Measurements from ENCODE around the gene ESRRB. TPM values are rescaled to one million over a fixed set of nuclear protein-coding genes. Genes with fewer than 3 reads are reported as not detected.

The ESRRB gene
- total RNA-seq, 1 donor from 2014 or later = 0.74 TPM

GRCh38 chr14:76539130-76539529 is 163.2 kb downstream of the ESRRB start:
- H3K27me3 ChIP-seq = no peaks in the 10 kb centered on the region
- H3K36me3 ChIP-seq = no peaks in the 10 kb centered on the region

GRCh38 chr14:76541594-76542219 is 165.8 kb downstream of the ESRRB start:
- Histone ChIP-seq H3K36me3 (no peaks in the 10 kb centered on the region), H3K9me3 (no peaks in the 10 kb centered on the region), H3K27ac (no peak overlapping the region), H3K4me3 (no peak overlapping the region), H3K27me3 (no peaks in the 10 kb centered on the region), H3K4me1 (peaks cover 5% of the 10 kb centered on the region)
- DNase-seq (ENCODE audit: extremely low spot score in 2 of 2) = no peak
- TF ChIP-seq POLR2AphosphoS5 (IDR thresholded peaks at IDR 0.05; ENCODE audit: insufficient read depth in 1 of 2, low read depth in 1 of 2) (no peak), POLR2A (IDR thresholded peaks at IDR 0.05) (no peak), CTCF (IDR thresholded peaks at IDR 0.05) (no peak)
- intact Hi-C loops (cut with DNase I) = no loop called here

More at GRCh38 chr14:76539130-76539529, 163.2 kb downstream of the ESRRB start:
- no peak overlapping the region for H3K27ac ChIP-seq
- peaks cover 5% of the 10 kb centered on the region for H3K4me1 ChIP-seq
- TF ChIP-seq POLR2A (IDR thresholded peaks at IDR 0.05) = no peak
- TF ChIP-seq CTCF (IDR thresholded peaks at IDR 0.05) = no peak
- TF ChIP-seq POLR2AphosphoS5 (IDR thresholded peaks at IDR 0.05; ENCODE audit: insufficient read depth in 1 of 2, low read depth in 1 of 2) = no peak
- H3K9me3 ChIP-seq = no peaks in the 10 kb centered on the region
- H3K4me3 ChIP-seq = no peak overlapping the region
- intact Hi-C loops (cut with DNase I) = no loop called here
- no peak for DNase-seq (ENCODE audit: extremely low spot score in 2 of 2)

GRCh38 chr14:76546426-76547221 is 170.7 kb downstream of the ESRRB start:
- Histone ChIP-seq H3K9me3 (no peaks in the 10 kb centered on the region), H3K4me1 (peaks cover 5% of the 10 kb centered on the region), H3K36me3 (no peaks in the 10 kb centered on the region), H3K27ac (no peak overlapping the region), H3K4me3 (no peak overlapping the region), H3K27me3 (no peaks in the 10 kb centered on the region)
- intact Hi-C loops (cut with DNase I) = no loop called here
- TF ChIP-seq POLR2A (IDR thresholded peaks at IDR 0.05) (no peak), CTCF (IDR thresholded peaks at IDR 0.05) (no peak), POLR2AphosphoS5 (IDR thresholded peaks at IDR 0.05; ENCODE audit: insufficient read depth in 1 of 2, low read depth in 1 of 2) (no peak)
- DNase-seq (ENCODE audit: extremely low spot score in 2 of 2) = no peak

DNA sequence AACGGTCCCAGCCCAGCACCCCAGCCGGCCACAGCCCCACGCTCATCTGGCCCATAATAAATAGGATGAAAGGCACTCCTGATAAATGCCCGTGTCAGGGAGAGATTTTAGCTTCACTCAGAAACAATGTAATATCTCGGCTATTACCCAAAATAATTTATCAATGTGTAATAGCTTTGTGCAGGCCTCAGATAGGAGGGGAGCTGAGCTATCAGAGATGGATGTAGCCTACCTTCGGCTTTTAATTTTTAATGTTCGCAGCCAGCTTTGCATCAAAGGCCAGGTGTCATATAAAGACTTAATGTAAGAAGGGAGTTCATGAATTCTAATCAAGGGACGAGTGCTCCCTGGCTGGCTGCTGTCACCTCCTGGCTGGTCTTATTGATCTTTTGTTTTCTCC is 171.9 kb downstream of the ESRRB start:
- no peak for DNase-seq (ENCODE audit: extremely low spot score in 2 of 2)
- H3K36me3 ChIP-seq = no peaks in the 10 kb centered on the region
- no peaks in the 10 kb centered on the region for H3K9me3 ChIP-seq
- intact Hi-C loops (cut with DNase I) = no loop called here
- H3K4me1 ChIP-seq = no peaks in the 10 kb centered on the region
- no peak overlapping the region for H3K4me3 ChIP-seq
- TF ChIP-seq CTCF (IDR thresholded peaks at IDR 0.05) = no peak
- TF ChIP-seq POLR2A (IDR thresholded peaks at IDR 0.05) = no peak
- no peak for TF ChIP-seq POLR2AphosphoS5 (IDR thresholded peaks at IDR 0.05; ENCODE audit: insufficient read depth in 1 of 2, low read depth in 1 of 2)
- H3K27me3 ChIP-seq = no peaks in the 10 kb centered on the region
- no peak overlapping the region for H3K27ac ChIP-seq

GRCh38 chr14:76550534-76550933 is 174.6 kb downstream of the ESRRB start:
- Histone ChIP-seq H3K36me3 (no peaks in the 10 kb centered on the region), H3K9me3 (no peaks in the 10 kb centered on the region), H3K4me3 (no peak overlapping the region), H3K4me1 (no peaks in the 10 kb centered on the region), H3K27me3 (no peaks in the 10 kb centered on the region), H3K27ac (no peak overlapping the region)
- TF ChIP-seq POLR2A (IDR thresholded peaks at IDR 0.05) = no peak
- TF ChIP-seq POLR2AphosphoS5 (IDR thresholded peaks at IDR 0.05; ENCODE audit: insufficient read depth in 1 of 2, low read depth in 1 of 2) = no peak
- TF ChIP-seq CTCF (IDR thresholded peaks at IDR 0.05) = no peak
- intact Hi-C loops (cut with DNase I) = no loop called here
- no peak for DNase-seq (ENCODE audit: extremely low spot score in 2 of 2)

All from vagina (tissue), 2 donors.